Lower leg skin (tissue), 3 donors: Measurements from ENCODE around the gene SLC8A1.

Experiments
- POLR2A ChIP-seq, 2 donors: fragments of 450-650 bp; IDR thresholded peaks; one replicate each; pipeline ENCODE4 v1.6.1; 2016 to 2017; ENCODE audit warnings: antibody characterized with exemption in 2 of 2, mild to moderate bottlenecking in 1 of 2, moderate library complexity in 1 of 2
- TF ChIP-seq, protein P1 (sequence below), 3 donors: fragments of 450-650 bp; IDR thresholded peaks; one replicate each; pipeline ENCODE4 v1.5.1; 2016; ENCODE audit warnings: antibody characterized with exemption in 3 of 3, mild to moderate bottlenecking in 3 of 3, moderate library complexity in 2 of 3

DNA sequence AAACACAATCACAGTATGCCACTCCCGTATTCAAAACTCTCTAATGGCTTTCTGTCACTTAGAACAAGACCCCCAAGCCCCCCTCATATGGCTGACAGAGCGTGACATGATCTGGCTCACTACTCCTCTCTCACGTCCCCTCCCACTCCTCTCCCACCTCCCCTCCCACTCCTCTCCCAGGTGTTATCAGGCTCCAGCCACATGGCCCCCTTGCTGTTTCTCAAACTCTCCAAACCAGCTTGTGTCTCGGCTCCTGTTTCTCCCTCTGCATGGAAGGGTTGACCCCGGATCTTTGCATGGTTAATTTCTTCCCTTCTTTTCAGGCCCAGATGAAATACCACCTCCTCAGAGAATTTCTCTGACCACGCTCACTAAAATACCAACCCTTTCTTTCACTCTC is 180.8 kb downstream of the SLC8A1 start:
- TF ChIP-seq, protein P1, sequence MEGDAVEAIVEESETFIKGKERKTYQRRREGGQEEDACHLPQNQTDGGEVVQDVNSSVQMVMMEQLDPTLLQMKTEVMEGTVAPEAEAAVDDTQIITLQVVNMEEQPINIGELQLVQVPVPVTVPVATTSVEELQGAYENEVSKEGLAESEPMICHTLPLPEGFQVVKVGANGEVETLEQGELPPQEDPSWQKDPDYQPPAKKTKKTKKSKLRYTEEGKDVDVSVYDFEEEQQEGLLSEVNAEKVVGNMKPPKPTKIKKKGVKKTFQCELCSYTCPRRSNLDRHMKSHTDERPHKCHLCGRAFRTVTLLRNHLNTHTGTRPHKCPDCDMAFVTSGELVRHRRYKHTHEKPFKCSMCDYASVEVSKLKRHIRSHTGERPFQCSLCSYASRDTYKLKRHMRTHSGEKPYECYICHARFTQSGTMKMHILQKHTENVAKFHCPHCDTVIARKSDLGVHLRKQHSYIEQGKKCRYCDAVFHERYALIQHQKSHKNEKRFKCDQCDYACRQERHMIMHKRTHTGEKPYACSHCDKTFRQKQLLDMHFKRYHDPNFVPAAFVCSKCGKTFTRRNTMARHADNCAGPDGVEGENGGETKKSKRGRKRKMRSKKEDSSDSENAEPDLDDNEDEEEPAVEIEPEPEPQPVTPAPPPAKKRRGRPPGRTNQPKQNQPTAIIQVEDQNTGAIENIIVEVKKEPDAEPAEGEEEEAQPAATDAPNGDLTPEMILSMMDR (IDR thresholded peaks at IDR 0.05), result no peak
- no peak for TF ChIP-seq POLR2A (IDR thresholded peaks at IDR 0.05)
